Germinal center (tissue), 1 donor: ENCODE data around the gene PCSK2.

ENCODE experiments used
- DNase-seq: peaks from one replicate; pipeline ENCODE4 v3.0.0; 2012; ENCODE audit warnings: mixed read lengths, low spot score

The PCSK2 gene

DNA sequence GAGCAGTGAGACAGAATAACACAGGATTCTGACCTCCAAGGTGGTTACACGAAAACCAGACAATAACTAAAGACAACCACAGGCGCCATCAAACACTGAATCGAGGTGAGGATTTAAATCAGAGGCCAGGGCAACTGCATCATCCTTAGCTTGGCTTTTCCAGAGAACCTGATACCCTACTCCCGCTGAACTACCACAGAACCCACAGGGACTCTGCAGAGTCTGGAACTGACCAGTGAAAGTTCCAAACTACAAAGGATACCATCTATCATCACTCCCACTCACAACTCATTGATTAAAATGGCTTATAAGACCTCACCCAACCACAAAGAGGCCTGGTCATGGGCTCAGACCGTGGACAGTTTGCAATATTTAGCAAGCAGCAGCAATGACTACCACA is 219.3 kb downstream of the PCSK2 start:
- no peak for DNase-seq

DNA sequence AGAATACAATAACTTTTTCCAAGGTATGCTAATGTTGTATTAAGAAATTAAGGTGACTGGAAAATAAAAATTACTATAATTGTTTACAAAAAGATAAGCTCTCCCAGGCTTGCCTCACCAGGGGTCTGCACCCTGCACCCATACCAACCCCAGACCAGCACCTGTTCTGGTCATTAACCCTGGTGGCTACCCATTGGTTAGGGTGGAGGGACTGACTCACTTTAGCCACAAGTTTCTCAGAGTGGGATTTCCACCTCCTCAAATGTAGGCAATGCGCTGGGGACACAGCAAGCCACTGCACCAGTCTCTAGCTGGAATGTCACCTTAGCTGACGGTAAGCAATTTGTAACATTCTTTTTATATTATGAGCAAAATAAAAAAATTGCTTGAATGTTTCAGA is 221.2 kb downstream of the PCSK2 start:
- DNase-seq: no peak

DNA sequence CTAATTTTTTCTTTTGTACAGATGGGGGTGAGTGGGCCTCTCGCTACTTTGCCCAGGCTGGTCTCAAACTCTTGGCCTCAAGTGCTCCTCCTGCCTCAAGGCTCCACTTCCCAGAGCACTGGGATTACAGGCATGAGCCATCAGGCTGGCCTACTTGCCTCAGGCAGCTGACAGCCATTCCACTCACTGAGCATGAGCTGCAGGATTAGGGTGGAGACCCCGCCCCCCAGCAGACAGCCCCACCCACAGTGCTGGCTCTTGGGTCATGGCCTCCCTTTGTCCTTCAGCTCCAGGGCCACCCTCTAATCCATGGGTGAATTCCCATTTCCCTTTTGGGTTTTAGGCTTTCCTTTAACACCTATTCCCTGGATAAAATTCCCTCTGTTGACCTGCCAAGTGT is 222.2 kb downstream of the PCSK2 start:
- no peak for DNase-seq

DNA sequence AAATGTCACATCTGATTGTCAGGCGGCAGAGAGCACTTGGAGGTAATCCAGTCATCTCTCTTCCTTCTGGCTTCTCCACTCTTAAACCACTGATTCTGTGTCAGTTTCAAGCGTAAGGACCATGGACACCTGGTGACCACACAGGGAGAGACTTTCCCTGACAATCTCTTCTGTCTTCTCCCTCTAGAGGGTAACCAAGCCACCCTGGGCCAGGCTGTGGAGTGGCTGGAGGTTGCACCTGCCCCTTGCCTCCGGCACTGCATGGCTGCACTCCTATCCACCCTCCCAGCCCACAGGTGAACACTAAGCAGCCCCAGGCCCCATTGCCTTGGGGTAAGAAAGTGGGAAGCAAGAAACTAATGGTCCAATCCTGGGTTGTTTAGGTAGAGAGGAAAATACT is 225.6 kb downstream of the PCSK2 start:
- no peak for DNase-seq

DNA sequence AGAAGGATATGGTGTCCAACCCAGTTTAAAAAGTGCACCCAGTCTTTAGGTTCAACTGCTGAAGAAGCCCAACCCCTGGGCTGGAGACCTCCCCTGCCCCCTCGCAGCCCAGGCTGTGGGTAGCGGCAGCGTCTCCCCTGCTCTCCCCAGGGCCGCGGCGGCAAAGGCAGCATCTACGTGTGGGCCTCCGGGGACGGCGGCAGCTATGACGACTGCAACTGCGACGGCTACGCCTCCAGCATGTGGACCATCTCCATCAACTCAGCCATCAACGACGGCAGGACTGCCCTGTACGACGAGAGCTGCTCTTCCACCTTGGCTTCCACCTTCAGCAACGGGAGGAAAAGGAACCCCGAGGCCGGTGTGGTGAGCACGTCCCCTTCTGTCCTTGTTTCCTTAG is 226.8 kb downstream of the PCSK2 start:
- no peak for DNase-seq

DNA sequence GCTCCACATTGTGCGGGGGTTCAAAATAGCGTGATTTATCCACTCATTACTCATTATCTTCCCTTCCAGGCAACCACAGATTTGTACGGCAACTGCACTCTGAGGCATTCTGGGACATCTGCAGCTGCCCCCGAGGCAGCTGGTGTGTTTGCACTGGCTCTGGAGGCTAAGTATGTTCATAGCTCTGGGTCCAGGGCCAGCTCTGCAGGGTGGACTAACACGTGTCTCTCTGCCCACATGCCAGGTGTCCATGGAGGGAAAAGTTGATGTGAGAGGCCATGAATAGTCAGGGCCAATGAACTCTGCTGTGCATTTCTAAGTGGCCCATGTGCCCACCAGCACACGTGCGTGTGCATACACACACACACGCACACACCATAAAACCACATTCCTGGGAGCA is 229.4 kb downstream of the PCSK2 start:
- DNase-seq: no peak

DNA sequence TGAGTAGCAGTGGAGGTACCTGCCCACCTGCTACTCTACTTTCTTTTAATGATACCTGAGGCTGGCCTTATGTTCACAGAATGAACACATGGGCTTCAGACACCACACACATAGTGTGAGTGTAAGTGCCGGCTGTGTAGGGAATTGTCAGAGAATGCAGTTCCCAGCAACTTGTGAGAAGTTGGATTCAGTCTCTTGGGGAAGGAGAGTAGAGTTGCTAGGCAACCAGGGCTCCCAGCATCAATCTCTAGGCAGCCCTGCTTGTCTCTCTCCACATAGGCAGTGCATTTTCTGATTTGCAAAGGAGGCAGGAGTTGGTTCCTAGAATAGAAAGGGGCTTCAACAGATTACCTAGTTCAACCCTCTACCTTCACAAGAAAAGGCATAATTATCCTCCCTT is 230.2 kb downstream of the PCSK2 start:
- DNase-seq: no peak

DNA sequence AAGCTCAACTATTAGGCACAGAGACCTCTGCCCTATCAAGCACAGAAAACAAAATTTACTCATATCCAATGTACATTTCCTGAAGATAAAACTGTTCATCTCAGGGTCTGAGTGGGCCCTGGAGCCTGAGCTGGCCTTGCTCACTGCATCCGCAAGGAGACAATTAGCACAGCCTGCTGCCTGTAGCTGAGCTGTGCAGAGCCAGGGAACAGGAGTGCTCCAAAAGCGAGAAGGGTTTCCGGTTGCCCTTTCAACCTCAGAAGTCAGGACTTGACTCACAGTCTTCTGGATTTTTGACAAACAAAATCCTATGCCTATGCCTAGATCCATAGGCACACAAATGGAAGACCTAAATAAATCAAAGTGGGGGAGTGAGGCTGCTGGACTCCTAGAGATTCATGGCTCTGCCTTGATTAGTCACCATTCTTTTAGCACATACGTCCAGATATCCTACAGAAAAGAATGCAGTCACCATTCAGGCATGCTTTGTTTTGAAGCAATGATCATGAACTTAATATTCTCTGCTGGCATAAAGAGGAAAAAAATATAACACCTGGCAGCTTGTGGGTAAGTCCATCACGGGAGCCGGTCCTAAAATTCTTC is 230.8 kb downstream of the PCSK2 start:
- no peak for DNase-seq

DNA sequence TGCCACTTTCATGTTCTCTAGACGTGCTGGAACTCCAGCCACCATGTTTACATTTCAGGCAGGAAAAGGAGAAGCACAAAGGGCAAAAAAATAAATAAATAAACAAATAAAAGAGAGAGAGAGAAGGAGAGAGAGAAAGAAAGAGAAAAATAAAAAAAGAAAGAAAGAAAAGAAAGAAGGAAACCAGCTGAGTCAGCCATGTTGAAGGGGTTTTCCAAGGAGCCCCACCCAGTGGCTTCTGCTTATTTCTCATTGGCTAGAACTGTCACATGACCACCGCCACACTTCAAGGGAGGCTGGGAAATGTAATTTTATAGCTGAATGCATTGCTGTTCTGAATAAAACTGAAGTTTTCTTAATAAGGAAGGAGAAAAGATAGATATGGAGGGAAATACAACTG is 233.3 kb downstream of the PCSK2 start:
- DNase-seq: no peak

DNA sequence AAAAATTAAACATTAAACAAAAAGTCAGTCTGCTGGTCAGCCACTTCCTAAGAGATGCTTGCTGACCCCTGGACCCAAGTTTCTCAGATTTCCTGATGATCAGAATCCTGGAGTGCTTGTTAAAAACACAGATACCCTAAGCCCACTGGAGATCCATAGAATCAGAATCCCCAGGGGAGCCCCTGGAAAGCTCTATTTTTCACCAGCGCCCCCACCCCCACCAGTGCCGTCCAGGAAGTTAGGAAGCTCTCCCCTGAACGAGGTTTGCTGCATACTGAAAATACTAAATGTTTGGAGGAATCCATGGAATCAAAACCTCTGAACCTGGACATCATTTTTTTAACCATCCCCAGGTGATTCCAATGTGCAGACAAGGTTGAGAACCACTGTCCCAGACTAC is 235.1 kb downstream of the PCSK2 start:
- DNase-seq: no peak

DNA sequence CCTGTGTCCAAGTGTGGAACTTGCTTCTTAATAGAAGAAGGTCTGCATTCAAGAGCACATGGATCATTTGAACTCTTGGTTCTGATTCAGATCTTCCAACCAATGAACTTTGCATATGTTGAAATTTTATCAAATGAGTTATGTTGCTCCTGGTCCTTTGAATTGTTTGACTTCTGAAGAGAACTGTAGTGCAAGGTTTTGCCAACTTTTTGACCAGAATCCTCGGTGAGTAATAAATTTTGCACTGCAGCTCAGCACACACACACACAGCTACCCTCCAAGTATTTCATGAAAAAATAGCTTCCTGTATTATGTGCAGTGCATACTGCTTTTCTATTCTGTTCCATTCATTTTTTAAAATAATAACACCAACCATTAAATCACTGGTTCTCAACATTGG is 236.9 kb downstream of the PCSK2 start:
- no peak for DNase-seq

DNA sequence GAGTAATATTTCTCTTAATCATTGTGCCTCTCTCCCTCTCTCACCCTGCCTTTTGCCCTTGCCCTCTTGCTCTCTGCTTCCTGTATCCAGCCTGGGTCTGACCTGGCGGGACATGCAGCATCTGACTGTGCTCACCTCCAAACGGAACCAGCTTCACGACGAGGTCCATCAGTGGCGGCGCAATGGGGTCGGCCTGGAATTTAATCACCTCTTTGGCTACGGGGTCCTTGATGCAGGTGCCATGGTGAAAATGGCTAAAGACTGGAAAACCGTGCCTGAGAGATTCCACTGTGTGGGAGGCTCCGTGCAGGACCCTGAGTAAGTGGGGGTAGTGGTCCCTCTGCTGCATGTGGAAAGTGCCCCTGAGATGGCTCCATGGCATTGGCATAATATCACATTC is 238.4 kb downstream of the PCSK2 start:
- DNase-seq: no peak

DNA sequence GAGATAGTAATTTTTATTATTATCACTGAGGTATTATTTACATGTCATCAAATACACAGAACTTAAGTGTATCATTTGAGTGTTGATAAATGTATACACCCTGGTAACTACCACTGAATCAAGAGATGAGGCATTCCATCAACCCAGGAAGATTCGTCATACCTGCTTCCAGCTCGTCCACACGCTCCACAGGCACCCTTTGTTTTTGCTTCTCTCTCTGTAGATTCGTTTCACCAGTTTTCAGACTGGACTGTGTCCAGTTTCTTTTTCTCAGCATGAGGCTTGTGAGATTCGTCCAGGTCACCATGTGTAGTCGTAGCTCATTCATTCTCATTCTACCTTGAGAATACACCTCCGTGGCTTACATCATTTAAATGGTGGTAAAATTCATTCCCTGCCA is 239.8 kb downstream of the PCSK2 start:
- no peak for DNase-seq

DNA sequence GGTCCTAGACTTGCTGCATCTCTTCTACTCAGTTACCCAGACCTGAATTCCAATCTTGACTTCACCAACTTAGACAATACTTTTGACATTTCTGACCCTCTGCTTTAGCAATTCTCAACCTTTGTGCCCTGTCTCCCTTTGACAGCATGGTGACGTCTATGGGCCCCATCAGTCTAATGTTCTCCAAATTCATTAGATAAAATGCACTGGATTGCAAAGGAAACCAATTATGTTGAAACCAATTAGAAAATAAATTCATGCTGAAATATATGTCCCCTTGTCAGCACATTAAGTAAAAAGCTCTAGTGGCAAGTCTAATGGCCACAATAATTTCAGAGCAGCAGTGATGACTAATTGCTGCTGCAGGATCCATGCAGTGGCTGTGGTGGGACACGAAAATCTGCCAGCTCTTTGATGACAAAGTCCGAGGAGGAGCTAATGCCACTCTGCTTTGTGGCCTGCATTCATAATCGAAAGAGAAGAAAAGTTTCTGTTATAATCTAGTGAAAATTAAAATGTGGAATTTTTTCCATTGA is 240.3 kb downstream of the PCSK2 start:
- DNase-seq: no peak

DNA sequence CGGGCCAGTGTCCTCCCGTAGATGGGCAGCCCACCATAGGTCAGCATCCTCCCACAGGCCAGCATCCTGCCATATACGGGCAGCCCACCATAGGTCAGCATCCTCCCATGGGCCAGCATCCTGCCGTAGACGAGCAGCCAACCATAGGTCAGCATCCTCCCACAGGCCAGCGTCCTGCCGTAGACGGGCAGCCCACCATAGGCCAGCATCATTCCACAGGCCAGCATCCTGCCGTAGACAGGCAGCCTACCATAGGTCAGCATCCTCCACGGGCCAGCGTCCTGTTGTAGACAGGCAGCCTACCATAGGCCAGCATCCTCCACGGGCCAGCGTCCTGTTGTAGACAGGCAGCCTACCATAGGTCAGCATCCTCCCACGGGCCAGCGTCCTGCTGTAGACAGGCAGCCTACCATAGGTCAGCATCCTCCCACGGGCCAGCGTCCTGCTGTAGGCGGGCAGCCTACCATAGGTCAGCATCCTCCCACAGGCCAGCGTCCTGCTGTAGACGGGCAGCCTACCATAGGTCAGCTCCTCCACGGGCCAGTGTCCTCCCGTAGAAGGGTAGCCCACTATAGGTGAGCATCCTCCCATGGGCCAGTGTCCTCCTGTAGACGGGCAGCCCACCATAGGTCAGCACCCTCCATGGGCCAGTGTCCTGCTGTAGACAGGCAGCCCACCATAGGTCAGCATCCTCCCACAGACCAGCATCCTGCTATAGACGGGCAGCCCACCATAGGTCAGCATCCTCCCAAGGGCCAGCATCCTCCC is 241.4 kb downstream of the PCSK2 start:
- no peak for DNase-seq

DNA sequence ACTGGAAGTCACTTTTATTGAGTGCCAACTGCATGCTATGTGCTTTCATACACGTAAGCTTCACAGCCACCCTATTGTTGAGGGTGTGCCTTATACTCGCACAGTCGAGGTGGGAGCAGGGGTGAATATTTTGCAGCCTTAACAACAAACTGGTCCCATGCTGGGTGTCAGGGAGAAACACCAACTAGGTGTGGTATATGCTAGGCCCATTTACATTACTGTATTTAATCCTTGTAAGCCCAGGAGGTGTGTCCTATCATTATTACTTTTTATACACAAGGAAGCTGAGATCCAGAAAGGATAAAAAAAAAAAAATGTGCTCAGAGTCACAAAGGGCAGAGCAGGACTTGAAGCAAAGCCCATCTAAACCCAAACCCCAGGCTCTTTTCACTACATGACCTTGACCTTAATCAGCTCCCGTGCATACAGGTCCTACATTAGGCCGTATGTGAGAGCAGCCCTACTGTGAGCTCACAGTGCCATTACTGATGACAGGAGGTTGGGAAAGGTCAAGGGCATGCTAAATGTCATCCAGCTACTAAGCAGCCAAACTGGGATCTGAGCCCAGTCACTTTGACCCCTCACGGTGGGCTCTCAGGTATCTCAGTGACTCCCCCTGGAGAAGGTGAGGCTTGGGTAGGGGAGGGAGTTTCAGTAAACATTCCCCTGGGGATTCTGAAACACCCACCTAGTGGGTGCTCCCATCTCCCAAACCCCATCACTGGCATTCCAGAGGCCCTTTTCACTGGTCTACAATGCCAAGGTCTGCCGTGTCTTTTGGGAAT is 242.6 kb downstream of the PCSK2 start:
- no peak for DNase-seq

DNA sequence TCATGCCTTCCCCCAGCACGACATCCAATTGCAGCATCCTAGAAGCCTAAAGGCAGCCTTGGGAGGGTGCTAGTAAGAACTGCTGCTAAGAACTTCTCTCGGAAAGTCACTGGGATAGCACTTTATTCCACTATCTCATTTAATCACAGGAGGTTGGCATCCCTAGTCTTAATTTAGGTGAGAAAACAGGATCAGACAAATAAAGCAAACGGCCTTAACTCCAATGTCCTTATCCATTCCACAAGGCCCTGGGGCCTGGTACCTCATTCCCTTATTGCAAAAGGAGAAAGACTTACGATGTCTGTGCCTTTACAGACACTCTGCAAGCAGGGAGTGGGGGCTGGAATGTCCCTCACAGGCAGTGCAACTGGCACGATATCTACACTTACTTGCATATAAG is 243.7 kb downstream of the PCSK2 start:
- no peak for DNase-seq

DNA sequence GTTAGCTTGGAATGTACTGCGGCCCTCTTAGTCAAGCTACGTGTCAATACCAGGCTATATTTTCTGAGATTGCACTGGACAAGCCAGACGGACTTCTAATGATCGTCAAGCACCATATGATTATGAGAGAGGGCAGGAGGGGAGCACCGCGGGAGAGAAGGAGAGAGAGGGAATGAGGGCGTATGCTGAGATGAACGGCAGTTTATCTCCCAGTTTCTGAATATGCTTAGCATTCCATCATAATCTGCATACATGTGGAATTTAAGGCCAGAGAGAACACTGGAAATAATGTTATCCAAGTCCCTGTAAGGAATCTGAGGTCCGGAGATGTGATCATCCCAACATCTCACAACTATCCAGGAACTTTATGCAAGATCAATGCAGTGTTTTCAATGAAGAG is 244.1 kb downstream of the PCSK2 start:
- no peak for DNase-seq

DNA sequence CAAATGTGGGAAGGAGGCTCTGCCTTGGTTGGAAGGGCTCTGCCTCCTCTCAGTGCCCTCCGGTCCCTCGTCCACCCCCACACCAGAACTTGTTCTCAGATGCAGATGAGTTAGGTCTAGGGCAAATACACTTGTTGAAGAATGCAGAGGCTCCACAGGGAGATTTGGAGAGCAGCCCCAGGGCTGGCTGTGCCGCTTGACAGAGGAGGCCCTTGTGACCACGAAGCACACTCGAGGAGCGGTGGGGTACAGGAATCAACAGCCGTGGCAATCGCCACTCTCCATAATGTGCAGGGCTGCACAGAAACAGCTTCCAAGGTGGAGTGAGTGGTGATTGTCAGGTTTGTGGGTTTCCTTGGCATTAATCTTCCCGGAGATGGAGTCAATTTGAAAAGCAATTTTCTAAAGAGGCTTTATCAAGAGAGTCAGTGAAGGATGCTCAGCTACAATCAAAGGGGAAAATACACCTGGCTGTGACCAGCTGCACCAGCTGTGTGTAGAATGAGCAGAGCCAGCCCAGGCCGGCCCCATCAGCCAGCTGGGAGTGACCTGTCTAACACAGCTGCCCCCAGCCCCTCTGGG is 244.9 kb downstream of the PCSK2 start:
- DNase-seq: no peak

DNA sequence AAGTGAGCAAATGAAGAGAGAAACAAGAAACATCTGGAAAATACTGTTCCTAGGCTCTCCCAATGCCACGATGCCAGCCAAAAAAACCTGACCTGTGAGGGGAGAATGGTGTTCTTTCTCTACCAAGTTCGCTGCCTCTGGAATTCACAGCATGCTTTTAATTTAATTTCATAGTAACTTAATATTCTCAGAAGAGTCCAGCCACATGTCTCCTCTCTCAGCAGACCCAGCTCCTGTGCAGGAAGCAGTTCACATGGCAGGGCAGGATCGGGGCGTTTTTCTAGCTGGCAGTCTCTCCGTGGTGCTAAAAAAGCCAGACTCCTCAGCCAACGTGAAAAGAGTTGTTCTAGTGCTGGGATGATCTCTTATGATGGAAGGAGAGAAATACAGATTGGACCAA is 246.8 kb downstream of the PCSK2 start:
- DNase-seq: no peak

DNA sequence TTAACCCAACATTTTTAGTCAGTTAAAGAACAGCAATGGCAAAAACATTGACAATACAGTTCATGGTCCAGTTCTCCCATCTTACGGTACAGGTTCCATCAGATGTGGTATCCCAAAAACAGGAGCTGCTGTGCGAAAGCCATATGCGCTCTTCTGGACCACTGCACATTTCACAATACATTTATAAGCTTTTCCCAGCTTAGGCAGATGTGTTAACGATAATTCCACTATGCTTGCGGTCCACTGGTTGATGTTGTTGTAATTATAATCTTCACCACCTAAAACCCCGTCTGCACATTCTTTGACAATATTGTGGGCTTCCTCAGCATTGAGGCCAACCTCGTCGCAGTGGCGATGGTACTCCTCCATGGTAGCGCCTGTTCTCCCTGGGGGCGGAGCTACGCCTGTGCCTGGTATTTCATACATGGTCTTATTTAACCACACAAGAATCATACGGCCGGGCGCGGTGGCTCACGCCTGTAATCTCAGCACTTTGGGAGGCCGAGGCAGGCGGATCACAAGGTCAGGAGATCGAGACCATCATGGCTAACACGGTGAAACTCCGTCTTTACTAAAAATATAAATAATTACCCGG is 252.3 kb downstream of the PCSK2 start:
- no peak for DNase-seq

DNA sequence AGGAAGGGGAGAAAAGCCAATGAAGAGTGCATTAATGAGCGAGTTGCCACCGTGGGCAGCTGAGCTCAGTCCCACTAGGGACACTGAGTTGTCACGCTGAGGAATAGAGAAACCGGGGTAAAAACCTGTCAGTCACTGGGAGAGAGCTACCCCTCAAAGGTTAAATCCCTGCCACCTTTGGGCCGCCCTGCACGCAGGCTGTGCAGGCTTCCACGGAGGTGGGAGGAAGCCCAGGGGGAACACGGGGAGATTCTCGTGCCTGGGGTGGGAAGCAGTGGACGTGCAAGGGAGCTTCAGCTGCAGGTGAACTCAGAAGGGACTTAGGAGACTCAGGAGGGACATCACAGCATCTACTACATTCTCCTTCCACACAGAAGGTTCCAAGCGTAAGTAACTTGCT is 253.9 kb downstream of the PCSK2 start:
- no peak for DNase-seq
